PC-3 (cell line): Measurements from ENCODE around the gene SMIM33. TPM values are rescaled to one million over a fixed set of nuclear protein-coding genes. Genes with fewer than 3 reads are reported as not detected.

Source experiments
- ATAC-seq: fragments of 200-7000 bp; cut with Tn5 transposase; 2 replicates; pipeline ENCODE4 v1.9.1; 2020; ENCODE audit warnings: mild to moderate bottlenecking, moderate library complexity
- BruUV-seq: library from RNA; stranded (reverse); fragments of 400-500 nt; replicated peaks from 2 replicates; lab custom pipeline; 2021; lab: Mats Ljungman, UMichigan
- CTCF ChIA-PET: fragments of 300-600 bp; sonication (Branson Sonifier 250); formaldehyde crosslinking; loops from one replicate; lab custom pipeline; 2022; ENCODE audit warnings: antibody characterized with exemption; lab: Charles Lee
- POLR2A ChIA-PET: fragments of 300-600 bp; sonication (Branson Sonifier 250); formaldehyde crosslinking; loops from one replicate; lab custom pipeline; 2022; ENCODE audit warnings: antibody characterized with exemption; ENCODE audit not compliant: unreplicated experiment; lab: Charles Lee
- DNase-seq: peaks from one replicate; pipeline ENCODE4 v3.0.0-alpha.2; 2015
- H2AFZ ChIP-seq: fragments of 300-600 bp; sonication (generic); 2 replicates; pipeline ENCODE4 v1.6.0; 2016; ENCODE audit warnings: antibody characterized with exemption, low read length
- H3F3A ChIP-seq: fragments of 300-600 bp; sonication (generic); one replicate; pipeline ENCODE4 v1.6.0; 2017; ENCODE audit warnings: antibody characterized with exemption, low read length, control low read depth, mild to moderate bottlenecking; ENCODE audit not compliant: unreplicated experiment
- H3K27ac ChIP-seq: fragments of 300-600 bp; sonication (generic); 2 replicates; pipeline ENCODE4 v1.5.1; 2016; ENCODE audit warnings: mild to moderate bottlenecking, low read length
- H3K27me3 ChIP-seq: fragments of 300-600 bp; sonication (generic); 2 replicates; pipeline ENCODE4 v1.6.1; 2016; ENCODE audit warnings: low read length, mixed read lengths
- H3K36me3 ChIP-seq: fragments of 300-600 bp; sonication (generic); 2 replicates; pipeline ENCODE4 v1.6.1; 2016; ENCODE audit warnings: low read depth, mixed run types, low read length, mixed read lengths
- H3K4me1 ChIP-seq: fragments of 300-600 bp; sonication (generic); 2 replicates; pipeline ENCODE4 v1.5.1; 2016; ENCODE audit warnings: low read length; ENCODE audit not compliant: insufficient read depth
- H3K4me2 ChIP-seq: fragments of 300-600 bp; sonication (generic); 2 replicates; pipeline ENCODE4 v1.6.0; 2016; ENCODE audit warnings: low read length
- H3K4me3 ChIP-seq: fragments of 300-600 bp; sonication (generic); 2 replicates; pipeline ENCODE4 v1.5.1; 2016; ENCODE audit warnings: mild to moderate bottlenecking, low read length, mixed read lengths
- H3K79me2 ChIP-seq: fragments of 300-600 bp; sonication (generic); 2 replicates; pipeline ENCODE4 v1.6.1; 2017; ENCODE audit warnings: low read length, mixed read lengths
- H3K9ac ChIP-seq: fragments of 300-600 bp; sonication (generic); 2 replicates; pipeline ENCODE4 v1.6.0; 2016; ENCODE audit warnings: mild to moderate bottlenecking, low read length
- H3K9me2 ChIP-seq: fragments of 300-600 bp; sonication (generic); replicated peaks from 2 replicates; pipeline ENCODE4 v1.6.1; 2016; ENCODE audit warnings: mixed run types, low read length, mixed read lengths
- H3K9me3 ChIP-seq: fragments of 300-600 bp; sonication (generic); 2 replicates; pipeline ENCODE4 v1.6.1; 2016; ENCODE audit warnings: low read length, mixed read lengths
- H4K20me1 ChIP-seq: fragments of 300-600 bp; sonication (generic); 2 replicates; pipeline ENCODE4 v1.6.1; 2016; ENCODE audit warnings: low read length, mixed read lengths
- EZH2 ChIP-seq: fragments of 300-600 bp; sonication (generic); IDR thresholded peaks from one replicate; pipeline ENCODE4 v1.6.1; 2017; ENCODE audit warnings: antibody characterized with exemption, mild to moderate bottlenecking, low read length; ENCODE audit not compliant: unreplicated experiment
- EZH2phosphoT487 ChIP-seq: fragments of 300-600 bp; sonication (generic); IDR thresholded peaks from 2 replicates; pipeline ENCODE4 v1.6.1; 2018; ENCODE audit warnings: mild to moderate bottlenecking, antibody characterized with exemption, low read length, borderline replicate concordance
- intact Hi-C: fragments of 100-400 bp; cut with micrococcal nuclease; formaldehyde crosslinking; loops from 2 replicates; pipeline ENCODE4 v1.9.0; 2023
- total RNA-seq: library from RNA; depleted of rRNA; stranded (reverse); fragments of >200 nt; gene quantifications from 2 replicates; pipeline ENCODE4 v1.2.3, GENCODE V29; 2014
- TF ChIP-seq, protein P1 (sequence below): fragments of 300-600 bp; sonication (generic); conservative IDR thresholded peaks from 2 replicates; pipeline ENCODE4 v1.5.1; 2017; ENCODE audit warnings: antibody characterized with exemption, low read depth, mild to moderate bottlenecking, low read length

Gene SMIM33
- total RNA-seq, 1 experiment from 2014 or later = not detected

DNA sequence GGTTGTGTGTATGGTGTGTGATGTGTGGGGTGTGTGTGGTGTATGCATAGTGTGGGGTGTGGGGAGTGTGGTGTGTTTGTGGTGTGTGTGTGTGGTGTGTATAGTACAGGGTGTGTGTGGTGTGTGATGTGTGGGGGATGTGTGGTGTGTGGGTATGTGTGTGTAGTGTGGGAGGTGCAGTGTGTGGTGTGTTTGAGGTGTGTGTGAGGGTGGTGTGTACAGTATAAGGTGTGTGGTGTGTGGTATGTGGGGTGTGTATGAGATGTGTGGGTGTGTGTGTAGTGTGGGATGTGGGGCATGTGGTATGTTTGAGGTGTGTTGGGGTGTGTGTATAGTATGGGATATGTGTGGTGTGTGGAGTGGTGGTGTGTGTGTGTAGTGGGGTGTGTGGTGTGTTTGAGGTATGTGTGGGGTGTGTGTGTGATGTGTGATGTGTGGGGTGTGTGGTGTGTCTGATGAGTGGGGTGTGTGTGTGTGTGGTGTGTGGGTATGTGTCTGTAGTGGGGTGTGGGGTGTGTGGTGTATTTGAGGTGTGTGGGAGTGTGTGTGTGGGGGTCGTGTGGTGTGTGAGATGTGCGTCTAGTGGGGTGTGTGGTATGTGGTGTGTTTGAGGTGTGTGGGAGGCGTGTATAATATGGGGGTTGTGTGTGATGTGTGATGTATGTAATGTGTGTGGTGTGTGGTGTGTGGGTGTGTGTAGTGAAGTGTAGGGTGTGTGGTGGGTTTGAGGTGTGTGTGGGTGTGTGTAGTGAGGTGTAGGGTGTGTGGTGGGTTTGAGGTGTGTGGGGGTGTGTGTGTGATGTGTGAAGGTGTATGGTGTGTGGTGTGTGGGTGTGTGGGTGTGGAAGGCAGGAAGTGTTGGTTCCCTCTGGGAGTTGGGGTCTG is 16.9 kb upstream of the SMIM33 start:
- POLR2A ChIA-PET = no interaction called here

DNA sequence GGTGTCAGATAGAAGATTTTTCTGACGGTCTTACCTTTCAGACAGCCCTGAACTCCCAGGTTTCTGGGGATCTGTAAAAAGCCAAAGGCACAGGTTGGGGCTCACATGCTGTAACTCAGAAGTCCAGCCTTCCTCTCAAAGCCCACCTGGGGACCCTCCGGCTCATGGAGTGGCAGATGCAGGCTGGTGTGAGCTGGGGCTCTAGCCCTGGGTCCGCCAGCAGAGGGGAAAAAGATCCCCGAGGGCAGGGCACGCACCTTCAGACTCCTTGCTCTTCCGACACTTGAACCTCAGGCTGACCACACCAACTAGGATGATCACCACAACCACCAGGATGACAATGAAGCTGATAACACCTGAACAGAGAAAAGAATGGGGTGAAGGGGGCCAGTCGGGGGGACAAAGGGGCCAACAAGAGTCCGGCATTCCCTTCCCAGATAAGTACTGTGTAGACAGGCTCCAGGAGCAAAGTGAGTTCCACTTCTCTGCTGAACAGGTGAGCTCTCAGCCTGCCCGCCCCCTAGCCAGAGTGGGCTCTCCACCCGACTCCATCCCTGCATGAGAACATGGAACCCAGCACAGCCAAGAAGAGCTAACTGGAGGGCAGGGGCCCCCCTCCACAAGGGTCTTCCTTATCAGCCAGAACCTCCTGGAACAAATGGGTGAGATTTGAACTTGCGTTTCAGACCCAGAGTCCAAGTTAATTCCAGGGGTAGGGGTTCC is 16.1 kb upstream of the SMIM33 start:
- no peaks in the 10 kb centered on the region for H4K20me1 ChIP-seq
- no peak for TF ChIP-seq EZH2
- TF ChIP-seq, protein P1, sequence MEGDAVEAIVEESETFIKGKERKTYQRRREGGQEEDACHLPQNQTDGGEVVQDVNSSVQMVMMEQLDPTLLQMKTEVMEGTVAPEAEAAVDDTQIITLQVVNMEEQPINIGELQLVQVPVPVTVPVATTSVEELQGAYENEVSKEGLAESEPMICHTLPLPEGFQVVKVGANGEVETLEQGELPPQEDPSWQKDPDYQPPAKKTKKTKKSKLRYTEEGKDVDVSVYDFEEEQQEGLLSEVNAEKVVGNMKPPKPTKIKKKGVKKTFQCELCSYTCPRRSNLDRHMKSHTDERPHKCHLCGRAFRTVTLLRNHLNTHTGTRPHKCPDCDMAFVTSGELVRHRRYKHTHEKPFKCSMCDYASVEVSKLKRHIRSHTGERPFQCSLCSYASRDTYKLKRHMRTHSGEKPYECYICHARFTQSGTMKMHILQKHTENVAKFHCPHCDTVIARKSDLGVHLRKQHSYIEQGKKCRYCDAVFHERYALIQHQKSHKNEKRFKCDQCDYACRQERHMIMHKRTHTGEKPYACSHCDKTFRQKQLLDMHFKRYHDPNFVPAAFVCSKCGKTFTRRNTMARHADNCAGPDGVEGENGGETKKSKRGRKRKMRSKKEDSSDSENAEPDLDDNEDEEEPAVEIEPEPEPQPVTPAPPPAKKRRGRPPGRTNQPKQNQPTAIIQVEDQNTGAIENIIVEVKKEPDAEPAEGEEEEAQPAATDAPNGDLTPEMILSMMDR = no peak
- no peak for TF ChIP-seq EZH2phosphoT487
- intact Hi-C loops = no loop called here
- no peaks in the 10 kb centered on the region for H3K9me3 ChIP-seq
- H3K4me1 ChIP-seq = peaks cover 6% of the 10 kb centered on the region; the same call in 1 of the 2 replicates
- H3K79me2 ChIP-seq = no peaks in the 10 kb centered on the region
- no peak for DNase-seq
- ChIA-PET POLR2A (interaction anchor here (0.6 kb wide), 1 partner anchor 16 kb away, joined by 6 read pairs; the partner anchor contains the start of gene DNAJC18), CTCF (no interaction called here)
- no peaks in the 10 kb centered on the region for H3K9me2 ChIP-seq
- no peak overlapping the region for H3K9ac ChIP-seq
- no TSS peak for BruUV-seq
- no peaks in the 10 kb centered on the region for H3K27me3 ChIP-seq
- H3F3A ChIP-seq = no peaks in the 10 kb centered on the region
- no peak overlapping the region for H3K27ac ChIP-seq
- H3K4me2 ChIP-seq = no peak overlapping the region
- H3K4me3 ChIP-seq = no peak overlapping the region
- ATAC-seq = no peak
- H3K36me3 ChIP-seq = no peaks in the 10 kb centered on the region
- H2AFZ ChIP-seq = no peak overlapping the region

More for the DNA sequence above, 16.9 kb upstream of the SMIM33 start:
- H3K4me2 ChIP-seq = no peak overlapping the region
- no peaks in the 10 kb centered on the region for H3F3A ChIP-seq
- no peak overlapping the region for H3K4me3 ChIP-seq
- no peaks in the 10 kb centered on the region for H3K36me3 ChIP-seq
- H3K9me2 ChIP-seq = no peaks in the 10 kb centered on the region
- no peak overlapping the region for H3K9ac ChIP-seq
- H3K27ac ChIP-seq = no peak overlapping the region
- no peak for TF ChIP-seq EZH2phosphoT487
- TF ChIP-seq, protein P1 = no peak
- no peak for TF ChIP-seq EZH2
- CTCF ChIA-PET = no interaction called here
- no TSS peak for BruUV-seq
- no peaks in the 10 kb centered on the region for H3K27me3 ChIP-seq
- H4K20me1 ChIP-seq = no peaks in the 10 kb centered on the region
- H3K79me2 ChIP-seq = no peaks in the 10 kb centered on the region
- intact Hi-C loops = no loop called here
- H3K9me3 ChIP-seq = no peaks in the 10 kb centered on the region
- peaks cover under 1% of the 10 kb centered on the region; the same call in 1 of the 2 replicates for H3K4me1 ChIP-seq
- no peak for ATAC-seq
- no peak overlapping the region for H2AFZ ChIP-seq
- DNase-seq = no peak
